ENCODE results near the gene CYGB. TPM values are rescaled to one million over a fixed set of nuclear protein-coding genes. Genes with fewer than 3 reads are reported as not detected.

The CYGB gene
- total and polyA plus RNA-seq, 2 of the 13 experiments (the other 11 are each of a cell fraction or from before 2014, with no cell fraction given): 18.9 to 27.1 TPM

DNA sequence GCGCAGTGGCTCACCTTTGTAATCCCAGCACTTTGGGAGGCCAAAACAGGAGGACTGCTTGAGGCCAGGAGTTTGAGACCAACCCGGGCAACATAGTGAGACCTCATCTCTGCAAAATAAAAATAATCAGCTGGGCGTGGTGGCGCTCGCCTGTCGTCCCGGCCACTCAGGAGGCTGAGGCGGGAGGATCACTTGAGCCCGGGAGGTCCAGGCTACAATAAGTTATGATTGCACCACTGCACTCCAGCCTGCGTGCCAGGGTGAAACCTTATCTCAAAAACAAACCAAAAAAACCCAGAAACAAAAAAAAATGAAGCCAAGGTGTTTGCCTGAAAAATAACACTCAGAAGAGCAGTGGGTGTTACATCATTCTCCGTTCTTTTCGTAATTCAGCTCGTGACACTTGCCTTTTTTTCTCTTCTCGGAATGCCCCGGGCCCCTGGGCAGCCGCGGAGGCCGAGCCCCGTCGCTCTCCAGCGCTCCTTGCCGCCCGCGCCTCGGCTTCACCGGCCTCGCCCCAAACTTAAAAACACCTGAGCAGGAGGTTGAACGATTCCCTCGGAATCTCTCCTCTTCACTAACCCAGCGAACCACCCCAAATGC is 19.4 kb upstream of the CYGB start (continued):
- TF ChIP-seq, protein P1, sequence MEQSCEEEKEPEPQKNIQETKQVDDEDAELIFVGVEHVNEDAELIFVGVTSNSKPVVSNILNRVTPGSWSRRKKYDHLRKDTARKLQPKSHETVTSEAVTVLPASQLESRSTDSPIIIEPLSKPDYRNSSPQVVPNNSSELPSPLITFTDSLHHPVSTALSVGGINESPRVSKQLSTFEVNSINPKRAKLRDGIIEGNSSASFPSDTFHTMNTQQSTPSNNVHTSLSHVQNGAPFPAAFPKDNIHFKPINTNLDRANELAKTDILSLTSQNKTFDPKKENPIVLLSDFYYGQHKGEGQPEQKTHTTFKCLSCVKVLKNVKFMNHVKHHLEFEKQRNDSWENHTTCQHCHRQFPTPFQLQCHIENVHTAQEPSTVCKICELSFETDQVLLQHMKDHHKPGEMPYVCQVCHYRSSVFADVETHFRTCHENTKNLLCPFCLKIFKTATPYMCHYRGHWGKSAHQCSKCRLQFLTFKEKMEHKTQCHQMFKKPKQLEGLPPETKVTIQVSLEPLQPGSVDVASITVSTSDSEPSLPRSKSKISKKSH (CRISPR knock-in tag; IDR thresholded peaks at IDR 0.05; ENCODE audit: borderline replicate concordance): no peak
- TF ChIP-seq, protein P2, sequence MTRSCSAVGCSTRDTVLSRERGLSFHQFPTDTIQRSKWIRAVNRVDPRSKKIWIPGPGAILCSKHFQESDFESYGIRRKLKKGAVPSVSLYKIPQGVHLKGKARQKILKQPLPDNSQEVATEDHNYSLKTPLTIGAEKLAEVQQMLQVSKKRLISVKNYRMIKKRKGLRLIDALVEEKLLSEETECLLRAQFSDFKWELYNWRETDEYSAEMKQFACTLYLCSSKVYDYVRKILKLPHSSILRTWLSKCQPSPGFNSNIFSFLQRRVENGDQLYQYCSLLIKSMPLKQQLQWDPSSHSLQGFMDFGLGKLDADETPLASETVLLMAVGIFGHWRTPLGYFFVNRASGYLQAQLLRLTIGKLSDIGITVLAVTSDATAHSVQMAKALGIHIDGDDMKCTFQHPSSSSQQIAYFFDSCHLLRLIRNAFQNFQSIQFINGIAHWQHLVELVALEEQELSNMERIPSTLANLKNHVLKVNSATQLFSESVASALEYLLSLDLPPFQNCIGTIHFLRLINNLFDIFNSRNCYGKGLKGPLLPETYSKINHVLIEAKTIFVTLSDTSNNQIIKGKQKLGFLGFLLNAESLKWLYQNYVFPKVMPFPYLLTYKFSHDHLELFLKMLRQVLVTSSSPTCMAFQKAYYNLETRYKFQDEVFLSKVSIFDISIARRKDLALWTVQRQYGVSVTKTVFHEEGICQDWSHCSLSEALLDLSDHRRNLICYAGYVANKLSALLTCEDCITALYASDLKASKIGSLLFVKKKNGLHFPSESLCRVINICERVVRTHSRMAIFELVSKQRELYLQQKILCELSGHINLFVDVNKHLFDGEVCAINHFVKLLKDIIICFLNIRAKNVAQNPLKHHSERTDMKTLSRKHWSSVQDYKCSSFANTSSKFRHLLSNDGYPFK (CRISPR knock-in tag; IDR thresholded peaks at IDR 0.05; ENCODE audit: borderline replicate concordance): no peak
- TF ChIP-seq, protein P3, sequence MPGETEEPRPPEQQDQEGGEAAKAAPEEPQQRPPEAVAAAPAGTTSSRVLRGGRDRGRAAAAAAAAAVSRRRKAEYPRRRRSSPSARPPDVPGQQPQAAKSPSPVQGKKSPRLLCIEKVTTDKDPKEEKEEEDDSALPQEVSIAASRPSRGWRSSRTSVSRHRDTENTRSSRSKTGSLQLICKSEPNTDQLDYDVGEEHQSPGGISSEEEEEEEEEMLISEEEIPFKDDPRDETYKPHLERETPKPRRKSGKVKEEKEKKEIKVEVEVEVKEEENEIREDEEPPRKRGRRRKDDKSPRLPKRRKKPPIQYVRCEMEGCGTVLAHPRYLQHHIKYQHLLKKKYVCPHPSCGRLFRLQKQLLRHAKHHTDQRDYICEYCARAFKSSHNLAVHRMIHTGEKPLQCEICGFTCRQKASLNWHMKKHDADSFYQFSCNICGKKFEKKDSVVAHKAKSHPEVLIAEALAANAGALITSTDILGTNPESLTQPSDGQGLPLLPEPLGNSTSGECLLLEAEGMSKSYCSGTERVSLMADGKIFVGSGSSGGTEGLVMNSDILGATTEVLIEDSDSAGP (CRISPR knock-in tag; IDR thresholded peaks at IDR 0.05; ENCODE audit: borderline replicate concordance): no peak
- TF ChIP-seq ATM (IDR thresholded peaks at IDR 0.05; ENCODE audit: borderline replicate concordance) (no peak), ERF (CRISPR knock-in tag; IDR thresholded peaks at IDR 0.05) (no peak), GATAD1 (CRISPR knock-in tag; IDR thresholded peaks at IDR 0.05) (no peak), FIP1L1 (IDR thresholded peaks at IDR 0.05; ENCODE audit: borderline replicate concordance, insufficient read depth, low read depth, low read length) (no peak), MIER3 (CRISPR knock-in tag; IDR thresholded peaks at IDR 0.05; ENCODE audit: borderline replicate concordance) (no peak), MTF1 (CRISPR knock-in tag; IDR thresholded peaks at IDR 0.05) (0 out of 2 replicates have a peak, but pooled peaks have one; percentile 84), SRY (CRISPR knock-in tag; IDR thresholded peaks at IDR 0.05) (no peak), RXRB (CRISPR knock-in tag; IDR thresholded peaks at IDR 0.05; ENCODE audit: borderline replicate concordance) (no peak), NFIC (IDR thresholded peaks at IDR 0.05; ENCODE audit: low read length) (0 out of 2 replicates have a peak, but pooled peaks have one; percentile 19), ZFP82 (CRISPR knock-in tag; IDR thresholded peaks at IDR 0.05; ENCODE audit: borderline replicate concordance) (peak; percentile 56; the same call in 1 of the 2 replicates), ZFP36L1 (CRISPR knock-in tag; IDR thresholded peaks at IDR 0.05) (no peak)
- TF ChIP-seq, protein P4, sequence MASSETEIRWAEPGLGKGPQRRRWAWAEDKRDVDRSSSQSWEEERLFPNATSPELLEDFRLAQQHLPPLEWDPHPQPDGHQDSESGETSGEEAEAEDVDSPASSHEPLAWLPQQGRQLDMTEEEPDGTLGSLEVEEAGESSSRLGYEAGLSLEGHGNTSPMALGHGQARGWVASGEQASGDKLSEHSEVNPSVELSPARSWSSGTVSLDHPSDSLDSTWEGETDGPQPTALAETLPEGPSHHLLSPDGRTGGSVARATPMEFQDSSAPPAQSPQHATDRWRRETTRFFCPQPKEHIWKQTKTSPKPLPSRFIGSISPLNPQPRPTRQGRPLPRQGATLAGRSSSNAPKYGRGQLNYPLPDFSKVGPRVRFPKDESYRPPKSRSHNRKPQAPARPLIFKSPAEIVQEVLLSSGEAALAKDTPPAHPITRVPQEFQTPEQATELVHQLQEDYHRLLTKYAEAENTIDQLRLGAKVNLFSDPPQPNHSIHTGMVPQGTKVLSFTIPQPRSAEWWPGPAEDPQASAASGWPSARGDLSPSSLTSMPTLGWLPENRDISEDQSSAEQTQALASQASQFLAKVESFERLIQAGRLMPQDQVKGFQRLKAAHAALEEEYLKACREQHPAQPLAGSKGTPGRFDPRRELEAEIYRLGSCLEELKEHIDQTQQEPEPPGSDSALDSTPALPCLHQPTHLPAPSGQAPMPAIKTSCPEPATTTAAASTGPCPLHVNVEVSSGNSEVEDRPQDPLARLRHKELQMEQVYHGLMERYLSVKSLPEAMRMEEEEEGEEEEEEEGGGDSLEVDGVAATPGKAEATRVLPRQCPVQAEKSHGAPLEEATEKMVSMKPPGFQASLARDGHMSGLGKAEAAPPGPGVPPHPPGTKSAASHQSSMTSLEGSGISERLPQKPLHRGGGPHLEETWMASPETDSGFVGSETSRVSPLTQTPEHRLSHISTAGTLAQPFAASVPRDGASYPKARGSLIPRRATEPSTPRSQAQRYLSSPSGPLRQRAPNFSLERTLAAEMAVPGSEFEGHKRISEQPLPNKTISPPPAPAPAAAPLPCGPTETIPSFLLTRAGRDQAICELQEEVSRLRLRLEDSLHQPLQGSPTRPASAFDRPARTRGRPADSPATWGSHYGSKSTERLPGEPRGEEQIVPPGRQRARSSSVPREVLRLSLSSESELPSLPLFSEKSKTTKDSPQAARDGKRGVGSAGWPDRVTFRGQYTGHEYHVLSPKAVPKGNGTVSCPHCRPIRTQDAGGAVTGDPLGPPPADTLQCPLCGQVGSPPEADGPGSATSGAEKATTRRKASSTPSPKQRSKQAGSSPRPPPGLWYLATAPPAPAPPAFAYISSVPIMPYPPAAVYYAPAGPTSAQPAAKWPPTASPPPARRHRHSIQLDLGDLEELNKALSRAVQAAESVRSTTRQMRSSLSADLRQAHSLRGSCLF (CRISPR knock-in tag; IDR thresholded peaks at IDR 0.05; ENCODE audit: borderline replicate concordance): peak; percentile 52
- TF ChIP-seq, protein P5, sequence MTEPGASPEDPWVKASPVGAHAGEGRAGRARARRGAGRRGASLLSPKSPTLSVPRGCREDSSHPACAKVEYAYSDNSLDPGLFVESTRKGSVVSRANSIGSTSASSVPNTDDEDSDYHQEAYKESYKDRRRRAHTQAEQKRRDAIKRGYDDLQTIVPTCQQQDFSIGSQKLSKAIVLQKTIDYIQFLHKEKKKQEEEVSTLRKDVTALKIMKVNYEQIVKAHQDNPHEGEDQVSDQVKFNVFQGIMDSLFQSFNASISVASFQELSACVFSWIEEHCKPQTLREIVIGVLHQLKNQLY (CRISPR knock-in tag; IDR thresholded peaks at IDR 0.05): no peak
